HG02938 (cell line): ENCODE results near the gene ZNF782.
"Not testable (repeated sequence)": the region's sequence is repeated elsewhere in the genome, so short reads cannot be mapped to it uniquely, and the experiment has no call there.

Experiments
- ATAC-seq: cut with Tn5 transposase; IDR thresholded peaks from one replicate; pipeline ENCODE4 v1.9.1; 2021; ENCODE audit warnings: mild to moderate bottlenecking, moderate library complexity; ENCODE audit not compliant: unreplicated experiment

The ZNF782 gene

GRCh38 chr9:96853781-96854650 lies at the start of gene ZNF782:
Gene ZNF782 (minus strand): TSS chr9:96854514. CDS start chr9:96851961, 2,553 bp downstream.
- peak; percentile 87 for ATAC-seq

- not testable (repeated sequence) for ATAC-seq
These were observed 45.7 kb upstream of the ZNF782 start for GRCh38 chr9:96900010-96900409.

- ATAC-seq: no peak
These were observed 37.8 kb upstream of the ZNF782 start for GRCh38 chr9:96892131-96892530.

GRCh38 chr9:96888591-96888990 lies 34.3 kb upstream of the ZNF782 start:
- no peak for ATAC-seq

- ATAC-seq: no peak
These were observed 31.1 kb upstream of the ZNF782 start for GRCh38 chr9:96885424-96885823.

- ATAC-seq: no peak
These were observed 30.1 kb upstream of the ZNF782 start for GRCh38 chr9:96884443-96884842.

GRCh38 chr9:96883922-96884321 lies 29.6 kb upstream of the ZNF782 start:
- ATAC-seq: no peak

- no peak for ATAC-seq
These were observed 23.0 kb upstream of the ZNF782 start for GRCh38 chr9:96877269-96877668.

- ATAC-seq: peak; percentile 41
These were observed 21.3 kb upstream of the ZNF782 start for GRCh38 chr9:96875461-96876142.

GRCh38 chr9:96874947-96875460 lies 20.7 kb upstream of the ZNF782 start:
- peak; percentile 74 for ATAC-seq

GRCh38 chr9:96874201-96874785 lies 20.0 kb upstream of the ZNF782 start:
- ATAC-seq: no peak

GRCh38 chr9:96871176-96871575 lies 16.9 kb upstream of the ZNF782 start:
- ATAC-seq: no peak

GRCh38 chr9:96868709-96869108 lies 14.4 kb upstream of the ZNF782 start:
- ATAC-seq: no peak

- ATAC-seq: no peak
These were observed 12.9 kb upstream of the ZNF782 start for GRCh38 chr9:96867079-96867804.

- ATAC-seq: not testable (repeated sequence)
These were observed 10.9 kb upstream of the ZNF782 start for GRCh38 chr9:96865240-96865639.

- no peak for ATAC-seq
These were observed 5.3 kb upstream of the ZNF782 start for GRCh38 chr9:96859461-96860198.

- ATAC-seq: no peak
These were observed 4.4 kb upstream of the ZNF782 start for GRCh38 chr9:96858670-96859069.

- ATAC-seq: no peak
These were observed 3.8 kb upstream of the ZNF782 start for GRCh38 chr9:96858018-96858573.

- peak; percentile 48 for ATAC-seq
These were observed 2.3 kb upstream of the ZNF782 start for GRCh38 chr9:96856363-96857286.
